ENCODE data around the gene ARHGEF16. TPM values are rescaled to one million over a fixed set of nuclear protein-coding genes. Genes with fewer than 3 reads are reported as not detected.

The ARHGEF16 gene
- total RNA-seq, 2 donors from 2014 or later, result 47.7 to 64.7 TPM

GRCh38 chr1:3495776-3496745, 41.6 kb downstream of the ARHGEF16 start:
- Mint-ChIP-seq H3K27ac (no peak overlapping the region), H3K36me3 (ENCODE audit: low read depth) (peaks cover 2% of the 10 kb centered on the region), H3K4me3 (no peak overlapping the region), H3K4me1 (no peaks in the 10 kb centered on the region), H3K9me3 (no peaks in the 10 kb centered on the region), H3K27me3 (ENCODE audit: insufficient read depth) (no peaks in the 10 kb centered on the region)
- no peak overlapping the region for H3K4me3 ChIP-seq (ENCODE audit: low read length)
- H3K9me3 ChIP-seq (ENCODE audit: control insufficient read depth, low read length), result no peaks in the 10 kb centered on the region
- 92 to 94% methylated on average over 15 to 35 of the region's 36 CpGs for WGBS, 2 experiments (ENCODE audit: insufficient coverage in 1 of 2, insufficient read length in 1 of 2)
- no peak for TF ChIP-seq CTCF (conservative IDR thresholded peaks at IDR 0.05)
- DNase-seq, result no peak
- no peak overlapping the region for H3K9ac ChIP-seq (ENCODE audit: extremely low read depth, low read length, poor library complexity, severe bottlenecking)
- no peaks in the 10 kb centered on the region for H3K4me1 ChIP-seq (ENCODE audit: control insufficient read depth, insufficient read depth, low read length)
- H3K36me3 ChIP-seq (ENCODE audit: control insufficient read depth, insufficient read depth, low read length), result no peaks in the 10 kb centered on the region
- H3K27ac ChIP-seq (ENCODE audit: low read depth, low read length), result no peak overlapping the region
- H3K27me3 ChIP-seq (ENCODE audit: control insufficient read depth, insufficient read depth, low read length, poor library complexity, severe bottlenecking), result no peaks in the 10 kb centered on the region

DNA sequence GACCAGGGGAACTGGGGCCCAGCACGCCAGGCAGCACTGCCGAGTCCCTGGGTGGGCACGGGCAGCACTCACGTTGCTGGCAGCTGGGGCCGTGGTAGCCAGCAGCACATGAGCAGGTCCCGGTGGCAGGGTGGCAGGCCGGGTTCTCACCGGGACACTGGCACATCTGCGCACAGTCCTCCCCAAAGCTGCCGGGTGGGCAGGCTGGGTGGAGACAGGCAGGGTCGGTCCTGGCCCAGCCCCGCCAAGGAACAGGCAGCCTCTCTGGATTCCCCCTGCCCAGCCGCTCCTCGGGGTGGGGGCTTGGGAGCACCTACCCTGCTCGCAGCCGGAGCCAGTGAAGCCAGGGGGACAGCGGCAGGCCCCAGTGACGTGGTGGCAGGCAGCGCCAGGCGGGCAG, 42.5 kb downstream of the ARHGEF16 start:
- WGBS, 2 experiments (ENCODE audit: insufficient coverage in 1 of 2, insufficient read length in 1 of 2), result 92 to 95% methylated on average over 16 to 20 of the region's 20 CpGs
- Mint-ChIP-seq H3K27me3 (ENCODE audit: insufficient read depth) (no peaks in the 10 kb centered on the region), H3K4me1 (no peaks in the 10 kb centered on the region), H3K36me3 (ENCODE audit: low read depth) (no peaks in the 10 kb centered on the region), H3K27ac (no peak overlapping the region), H3K9me3 (no peaks in the 10 kb centered on the region), H3K4me3 (no peak overlapping the region)
- DNase-seq, result no peak
- no peak overlapping the region for H3K4me3 ChIP-seq (ENCODE audit: low read length)
- no peak overlapping the region for H3K9ac ChIP-seq (ENCODE audit: extremely low read depth, low read length, poor library complexity, severe bottlenecking)
- no peak for TF ChIP-seq CTCF (conservative IDR thresholded peaks at IDR 0.05)
- H3K36me3 ChIP-seq (ENCODE audit: control insufficient read depth, insufficient read depth, low read length), result no peaks in the 10 kb centered on the region
- no peaks in the 10 kb centered on the region for H3K4me1 ChIP-seq (ENCODE audit: control insufficient read depth, insufficient read depth, low read length)
- no peak overlapping the region for H3K27ac ChIP-seq (ENCODE audit: low read depth, low read length)
- no peaks in the 10 kb centered on the region for H3K9me3 ChIP-seq (ENCODE audit: control insufficient read depth, low read length)
- H3K27me3 ChIP-seq (ENCODE audit: control insufficient read depth, insufficient read depth, low read length, poor library complexity, severe bottlenecking), result no peaks in the 10 kb centered on the region

GRCh38 chr1:3497521-3497920, 43.1 kb downstream of the ARHGEF16 start:
- H3K9me3 Mint-ChIP-seq, result no peaks in the 10 kb centered on the region
- H3K27ac Mint-ChIP-seq, result no peak overlapping the region
- H3K27ac ChIP-seq (ENCODE audit: low read depth, low read length), result no peak overlapping the region
- H3K36me3 ChIP-seq (ENCODE audit: control insufficient read depth, insufficient read depth, low read length), result no peaks in the 10 kb centered on the region
- no peaks in the 10 kb centered on the region for H3K36me3 Mint-ChIP-seq (ENCODE audit: low read depth)
- no peak overlapping the region for H3K4me3 Mint-ChIP-seq
- H3K27me3 Mint-ChIP-seq (ENCODE audit: insufficient read depth), result no peaks in the 10 kb centered on the region
- WGBS, 2 experiments (ENCODE audit: insufficient coverage in 1 of 2, insufficient read length in 1 of 2), result 91 to 95% methylated on average over 16 to 19 of the region's 19 CpGs
- H3K9ac ChIP-seq (ENCODE audit: extremely low read depth, low read length, poor library complexity, severe bottlenecking), result no peak overlapping the region
- no peaks in the 10 kb centered on the region for H3K4me1 Mint-ChIP-seq
- no peak overlapping the region for H3K4me3 ChIP-seq (ENCODE audit: low read length)
- H3K9me3 ChIP-seq (ENCODE audit: control insufficient read depth, low read length), result no peaks in the 10 kb centered on the region
- H3K4me1 ChIP-seq (ENCODE audit: control insufficient read depth, insufficient read depth, low read length), result no peaks in the 10 kb centered on the region
- no peak for DNase-seq
- TF ChIP-seq CTCF (conservative IDR thresholded peaks at IDR 0.05), result no peak
- H3K27me3 ChIP-seq (ENCODE audit: control insufficient read depth, insufficient read depth, low read length, poor library complexity, severe bottlenecking), result no peaks in the 10 kb centered on the region

All from endodermal cell (in vitro differentiated cells).